GM12891 (cell line): Measurements from ENCODE around the gene WDFY2.

Experiments
- PAX5 ChIP-seq: IDR thresholded peaks from 2 replicates; pipeline ENCODE4 v1.6.1; 2011; ENCODE audit warnings: low read length, moderate library complexity, mild to moderate bottlenecking; ENCODE audit not compliant: insufficient read depth, severe bottlenecking
- POLR2A ChIP-seq: IDR thresholded peaks from 2 replicates; pipeline ENCODE4 v1.6.1; 2011; ENCODE audit warnings: low read depth, low read length, control low read depth
- POLR2AphosphoS5 ChIP-seq: IDR thresholded peaks from 2 replicates; pipeline ENCODE4 v1.6.1; 2011; ENCODE audit warnings: low read depth, low read length, control low read depth
- TAF1 ChIP-seq: IDR thresholded peaks from 2 replicates; pipeline ENCODE4 v1.6.1; 2011; ENCODE audit warnings: low read depth, low read length, control low read depth

- TF ChIP-seq POLR2A (no peak), TAF1 (no peak), POLR2AphosphoS5 (no peak), PAX5 (no peak)
Observed at GRCh38 chr13:51756651-51757050, 172.4 kb downstream of the WDFY2 start.
